ENCODE measurements around the gene TTI1.
A peak's percentile ranks its signal among the peaks of the same experiment; 100 is the strongest.

TTI1 gene

GRCh38 chr20:38044685-38045084 is 11.4 kb upstream of the TTI1 start:
- no peak for DNase-seq (ENCODE audit: extremely low read depth, low read depth)
- H3K4me3 ChIP-seq (replicated peaks; ENCODE audit: low read depth, low read length) = no peak overlapping the region
- no peak for TF ChIP-seq CTCF (IDR thresholded peaks at IDR 0.05; ENCODE audit: low read depth, low read length, missing control alignments)

- no peak for TF ChIP-seq CTCF (IDR thresholded peaks at IDR 0.05; ENCODE audit: low read depth, low read length, missing control alignments)
- no peak overlapping the region for H3K4me3 ChIP-seq (replicated peaks; ENCODE audit: low read depth, low read length)
- peak; percentile 36 for DNase-seq (ENCODE audit: extremely low read depth, low read depth)
These were observed 10.4 kb upstream of the TTI1 start for GRCh38 chr20:38043512-38044300.

GRCh38 chr20:38040276-38040675 is 7.0 kb upstream of the TTI1 start:
- TF ChIP-seq CTCF (IDR thresholded peaks at IDR 0.05; ENCODE audit: low read depth, low read length, missing control alignments) = no peak
- DNase-seq (ENCODE audit: extremely low read depth, low read depth) = no peak
- H3K4me3 ChIP-seq (replicated peaks; ENCODE audit: low read depth, low read length) = no peak overlapping the region

- DNase-seq (ENCODE audit: extremely low read depth, low read depth) = no peak
- no peak for TF ChIP-seq CTCF (IDR thresholded peaks at IDR 0.05; ENCODE audit: low read depth, low read length, missing control alignments)
- H3K4me3 ChIP-seq (replicated peaks; ENCODE audit: low read depth, low read length) = no peak overlapping the region
These were observed 3.1 kb upstream of the TTI1 start for GRCh38 chr20:38036366-38036765.

- peak overlapping the region; percentile 82 for H3K4me3 ChIP-seq (replicated peaks; ENCODE audit: low read depth, low read length)
- DNase-seq (ENCODE audit: extremely low read depth, low read depth) = no peak
- TF ChIP-seq CTCF (IDR thresholded peaks at IDR 0.05; ENCODE audit: low read depth, low read length, missing control alignments) = no peak
These were observed 1.7 kb upstream of the TTI1 start for GRCh38 chr20:38034961-38035360.

GRCh38 chr20:38034108-38034649 is 923 bp upstream of the TTI1 start:
- no peak for DNase-seq (ENCODE audit: extremely low read depth, low read depth)
- no peak for TF ChIP-seq CTCF (IDR thresholded peaks at IDR 0.05; ENCODE audit: low read depth, low read length, missing control alignments)
- peak overlapping the region; percentile 82 for H3K4me3 ChIP-seq (replicated peaks; ENCODE audit: low read depth, low read length)
